B cell (primary cell): Measurements from ENCODE around the gene COL9A3.

ENCODE experiments used
- CTCF ChIP-seq: fragments of 200-600 bp; IDR thresholded peaks from one replicate; pipeline ENCODE4 v1.8.0; 2022; ENCODE audit warnings: antibody characterized with exemption, mild to moderate bottlenecking
- EZH2 ChIP-seq: IDR thresholded peaks from 2 replicates; pipeline ENCODE4 v1.6.1; 2012; ENCODE audit warnings: borderline replicate concordance, low read depth, mild to moderate bottlenecking, moderate library complexity, low read length; ENCODE audit not compliant: insufficient read depth, poor library complexity, severe bottlenecking

- no peak for TF ChIP-seq CTCF
- TF ChIP-seq EZH2 = no peak
These were observed 5.5 kb downstream of the COL9A3 start for GRCh38 chr20:62822239-62822787.
